ENCODE data around the gene MEGF6. TPM values are rescaled to one million over a fixed set of nuclear protein-coding genes. Genes with fewer than 3 reads are reported as not detected.
A peak's percentile ranks its signal among the peaks of the same experiment; 100 is the strongest.

MEGF6 gene
- total and polyA plus RNA-seq, 2 donors (not counting 1 experiment from before 2014, with no cell fraction given) = 43.2 to 77.3 TPM

DNA sequence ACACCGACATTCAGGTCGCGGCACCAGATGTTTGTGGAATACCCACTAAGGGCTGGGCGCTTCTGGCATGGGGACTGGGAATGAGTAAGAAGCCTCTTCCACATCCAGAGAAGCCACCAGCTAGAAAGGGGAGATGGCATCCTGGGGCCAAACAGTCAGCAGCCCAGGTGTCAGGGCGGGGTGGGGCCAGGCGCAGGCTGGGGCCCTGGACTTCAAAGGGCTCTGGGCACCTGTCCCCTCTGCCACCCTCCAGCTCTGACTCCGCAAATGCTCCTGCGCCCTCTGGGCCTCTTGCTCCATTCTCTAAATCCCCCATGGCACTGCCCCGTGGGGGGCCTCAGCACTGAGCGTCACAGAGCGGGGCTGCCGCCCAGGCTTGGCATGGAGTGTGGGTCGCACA is 70.4 kb downstream of the MEGF6 start:
- no peak overlapping the region for H3K27ac Mint-ChIP-seq
- H3K4me1 ChIP-seq (ENCODE audit: control insufficient read depth in 2 of 2, insufficient read depth in 2 of 2, low read length in 2 of 2) = peaks cover 0 to 6% of the 10 kb centered on the region in 2 donors
- no peaks in the 10 kb centered on the region for H3K79me2 ChIP-seq (ENCODE audit: control insufficient read depth, insufficient read depth, low read length)
- no peaks in the 10 kb centered on the region for H3K27me3 Mint-ChIP-seq
- no peaks in the 10 kb centered on the region for H3K36me3 ChIP-seq (replicated peaks in 1 of 2; ENCODE audit: control extremely low read depth in 1 of 2, control insufficient read depth in 1 of 2, extremely low read depth in 1 of 2, insufficient read depth in 2 of 2, low read length in 1 of 2)
- H3K4me3 ChIP-seq (ENCODE audit: control extremely low read depth in 1 of 5, extremely low read depth in 1 of 5, insufficient read depth in 1 of 5, low read depth in 2 of 5, low read length in 4 of 5) = no peak overlapping the region
- POLR2A ChIA-PET = no interaction called here
- 93% methylated on average over 9 of the region's 13 CpGs for WGBS (ENCODE audit: insufficient coverage)
- H3K4me2 ChIP-seq (replicated peaks; ENCODE audit: low read depth, low read length, poor library complexity, severe bottlenecking) = no peak overlapping the region
- no peak overlapping the region for H3K4me3 Mint-ChIP-seq
- ATAC-seq (ENCODE audit: low read depth) (no peak), DNase-seq (no peak)
- H3K9me3 Mint-ChIP-seq (ENCODE audit: insufficient read depth) = no peaks in the 10 kb centered on the region
- H3K4me1 Mint-ChIP-seq = peaks cover 2% of the 10 kb centered on the region
- no peak overlapping the region for H3K9ac ChIP-seq (ENCODE audit: low read length)
- no peak overlapping the region for H3K27ac ChIP-seq (ENCODE audit: low read length in 2 of 2)
- H4K20me1 ChIP-seq (ENCODE audit: control insufficient read depth, insufficient read depth, low read length, poor library complexity, severe bottlenecking) = no peaks in the 10 kb centered on the region
- TF ChIP-seq EZH2 (IDR thresholded peaks at IDR 0.05; ENCODE audit: borderline replicate concordance, insufficient read depth, low read depth, low read length, poor library complexity, severe bottlenecking) = no peak
- TF ChIP-seq, protein P1, sequence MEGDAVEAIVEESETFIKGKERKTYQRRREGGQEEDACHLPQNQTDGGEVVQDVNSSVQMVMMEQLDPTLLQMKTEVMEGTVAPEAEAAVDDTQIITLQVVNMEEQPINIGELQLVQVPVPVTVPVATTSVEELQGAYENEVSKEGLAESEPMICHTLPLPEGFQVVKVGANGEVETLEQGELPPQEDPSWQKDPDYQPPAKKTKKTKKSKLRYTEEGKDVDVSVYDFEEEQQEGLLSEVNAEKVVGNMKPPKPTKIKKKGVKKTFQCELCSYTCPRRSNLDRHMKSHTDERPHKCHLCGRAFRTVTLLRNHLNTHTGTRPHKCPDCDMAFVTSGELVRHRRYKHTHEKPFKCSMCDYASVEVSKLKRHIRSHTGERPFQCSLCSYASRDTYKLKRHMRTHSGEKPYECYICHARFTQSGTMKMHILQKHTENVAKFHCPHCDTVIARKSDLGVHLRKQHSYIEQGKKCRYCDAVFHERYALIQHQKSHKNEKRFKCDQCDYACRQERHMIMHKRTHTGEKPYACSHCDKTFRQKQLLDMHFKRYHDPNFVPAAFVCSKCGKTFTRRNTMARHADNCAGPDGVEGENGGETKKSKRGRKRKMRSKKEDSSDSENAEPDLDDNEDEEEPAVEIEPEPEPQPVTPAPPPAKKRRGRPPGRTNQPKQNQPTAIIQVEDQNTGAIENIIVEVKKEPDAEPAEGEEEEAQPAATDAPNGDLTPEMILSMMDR (IDR thresholded peaks at IDR 0.05) = no peak
- no peaks in the 10 kb centered on the region for H3K9me3 ChIP-seq (ENCODE audit: control extremely low read depth in 1 of 3, control insufficient read depth in 2 of 3, insufficient read depth in 1 of 3, low read length in 2 of 3)
- H3K27me3 ChIP-seq (replicated peaks in 1 of 4; ENCODE audit: control extremely low read depth in 1 of 4, control insufficient read depth in 3 of 4, insufficient read depth in 4 of 4, low read length in 3 of 4) = no peaks in the 10 kb centered on the region
- intact Hi-C loops (cut with micrococcal nuclease) = no loop called here
- H2AFZ ChIP-seq (ENCODE audit: insufficient read depth, low read depth, low read length, poor library complexity, severe bottlenecking) = no peak overlapping the region
- CTCF ChIA-PET = no interaction called here

DNA sequence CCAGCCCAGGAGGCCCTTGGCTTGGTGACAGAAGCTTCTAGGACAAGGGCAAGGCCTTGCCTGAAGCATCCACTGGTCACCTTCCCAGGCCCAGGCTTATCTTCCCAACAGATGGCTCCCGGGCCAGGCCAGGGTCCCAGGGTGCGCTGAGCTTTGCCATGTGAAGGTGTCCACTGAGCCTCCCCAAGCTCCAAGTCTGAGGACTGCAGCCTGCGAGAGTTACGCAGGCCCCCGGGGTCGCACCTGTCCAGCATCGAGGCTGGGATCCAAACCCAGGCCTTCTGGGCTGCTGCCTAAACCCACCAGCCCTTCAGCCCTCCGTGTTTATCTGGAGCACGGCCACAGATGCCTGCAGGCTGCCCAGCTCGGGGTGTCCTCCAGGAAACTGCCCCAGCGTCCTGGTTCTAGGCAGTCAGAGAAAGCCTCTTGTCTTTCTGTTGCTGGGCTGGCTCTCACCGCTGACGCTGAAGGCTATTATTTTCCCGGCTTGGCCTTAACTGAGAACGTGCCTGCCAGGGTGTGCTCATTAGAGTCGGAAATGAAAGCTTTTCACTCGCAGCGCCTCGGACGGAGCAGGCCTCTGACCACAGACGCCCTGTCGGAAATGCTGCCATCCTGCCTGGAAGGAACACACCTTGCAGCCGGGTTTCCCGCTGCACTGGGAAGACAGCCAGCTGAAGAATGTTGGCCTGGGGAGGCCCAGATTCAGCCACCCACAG is 71.4 kb downstream of the MEGF6 start:
- POLR2A ChIA-PET = no interaction called here
- intact Hi-C loops (cut with micrococcal nuclease) = no loop called here
- Mint-ChIP-seq H3K4me1 (peaks cover 2% of the 10 kb centered on the region), H3K27ac (no peak overlapping the region), H3K9me3 (ENCODE audit: insufficient read depth) (no peaks in the 10 kb centered on the region), H3K4me3 (no peak overlapping the region), H3K27me3 (no peaks in the 10 kb centered on the region)
- Histone ChIP-seq H4K20me1 (ENCODE audit: control insufficient read depth, insufficient read depth, low read length, poor library complexity, severe bottlenecking) (no peaks in the 10 kb centered on the region), H3K9ac (ENCODE audit: low read length) (no peak overlapping the region), H3K9me3 (ENCODE audit: control extremely low read depth in 1 of 3, control insufficient read depth in 2 of 3, insufficient read depth in 1 of 3, low read length in 2 of 3) (no peaks in the 10 kb centered on the region), H3K79me2 (ENCODE audit: control insufficient read depth, insufficient read depth, low read length) (no peaks in the 10 kb centered on the region), H3K4me3 (ENCODE audit: control extremely low read depth in 1 of 5, extremely low read depth in 1 of 5, insufficient read depth in 1 of 5, low read depth in 2 of 5, low read length in 4 of 5) (no peak overlapping the region), H3K36me3 (replicated peaks in 1 of 2; ENCODE audit: control extremely low read depth in 1 of 2, control insufficient read depth in 1 of 2, extremely low read depth in 1 of 2, insufficient read depth in 2 of 2, low read length in 1 of 2) (no peaks in the 10 kb centered on the region), H3K27ac (ENCODE audit: low read length in 2 of 2) (no peak overlapping the region), H3K4me2 (replicated peaks; ENCODE audit: low read depth, low read length, poor library complexity, severe bottlenecking) (no peak overlapping the region), H3K4me1 (ENCODE audit: control insufficient read depth in 2 of 2, insufficient read depth in 2 of 2, low read length in 2 of 2) (peaks cover 0 to 6% of the 10 kb centered on the region in 2 donors), H2AFZ (ENCODE audit: insufficient read depth, low read depth, low read length, poor library complexity, severe bottlenecking) (peak overlapping the region; percentile 28), H3K27me3 (replicated peaks in 1 of 4; ENCODE audit: control extremely low read depth in 1 of 4, control insufficient read depth in 3 of 4, insufficient read depth in 4 of 4, low read length in 3 of 4) (no peaks in the 10 kb centered on the region)
- DNase-seq (no peak), ATAC-seq (ENCODE audit: low read depth) (no peak)
- WGBS (ENCODE audit: insufficient coverage) = 62% methylated on average over 24 of the region's 24 CpGs
- TF ChIP-seq EZH2 (IDR thresholded peaks at IDR 0.05; ENCODE audit: borderline replicate concordance, insufficient read depth, low read depth, low read length, poor library complexity, severe bottlenecking) = no peak
- TF ChIP-seq, protein P1 (IDR thresholded peaks at IDR 0.05) = no peak
- CTCF ChIA-PET = no interaction called here
